SU-DHL-6 (cell line): ENCODE measurements around the gene KDM5B.

ENCODE experiments used
- CTCF ChIP-seq: fragments of 200-600 bp; sonication (generic); IDR thresholded peaks from one replicate; pipeline ENCODE4 v1.5.1; 2017; ENCODE audit warnings: antibody characterized with exemption, mild to moderate bottlenecking, low read length, moderate library complexity; ENCODE audit not compliant: insufficient read depth, poor library complexity, severe bottlenecking
- EZH2phosphoT487 ChIP-seq: fragments of 200-600 bp; sonication (generic), shearing (Covaris generic); conservative IDR thresholded peaks from 2 replicates; pipeline ENCODE4 v1.6.1; 2018; ENCODE audit warnings: mild to moderate bottlenecking, antibody characterized with exemption, low read length, moderate library complexity, mixed read lengths

- TF ChIP-seq CTCF, result no peak
- no peak for TF ChIP-seq EZH2phosphoT487
Measured at GRCh38 chr1:202750761-202751160, 57.5 kb downstream of the KDM5B start.
